NT2/D1 (cell line): ENCODE data around the gene C1GALT1.

Experiments
- DNase-seq: peaks from one replicate; pipeline ENCODE4 v3.0.0-alpha.2; 2011; ENCODE audit warnings: low read depth, low spot score
- H3K27me3 ChIP-seq: 2 replicates; pipeline ENCODE4 v1.6.0; 2011; ENCODE audit warnings: mild to moderate bottlenecking; ENCODE audit not compliant: insufficient read length, insufficient read depth
- H3K36me3 ChIP-seq: 2 replicates; pipeline ENCODE4 v1.6.1; 2011; ENCODE audit warnings: mild to moderate bottlenecking, low read length, mixed read lengths; ENCODE audit not compliant: insufficient read depth, insufficient read length
- H3K4me1 ChIP-seq: 2 replicates; pipeline ENCODE4 v1.5.1; 2011; ENCODE audit not compliant: insufficient read depth, insufficient read length
- H3K4me3 ChIP-seq: 2 replicates; pipeline ENCODE4 v1.5.1; 2011; ENCODE audit warnings: low read depth; ENCODE audit not compliant: insufficient read length
- H3K9ac ChIP-seq: 2 replicates; pipeline ENCODE4 v1.6.0; 2011; ENCODE audit warnings: low read depth; ENCODE audit not compliant: insufficient read length
- H3K9me3 ChIP-seq: 2 replicates; pipeline ENCODE4 v1.5.1; 2011; ENCODE audit warnings: mild to moderate bottlenecking, low read length; ENCODE audit not compliant: insufficient read depth
- SUZ12 ChIP-seq: IDR thresholded peaks from 2 replicates; pipeline ENCODE4 v1.6.1; 2011; ENCODE audit not compliant: insufficient read length, insufficient read depth; ENCODE audit errors: extremely low read depth
- YY1 ChIP-seq: IDR thresholded peaks from 2 replicates; pipeline ENCODE4 v1.6.1; 2011; ENCODE audit not compliant: insufficient read length, insufficient read depth
- ZNF274 ChIP-seq: IDR thresholded peaks from 2 replicates; pipeline ENCODE4 v1.6.1; 2011; ENCODE audit warnings: mild to moderate bottlenecking, low read depth, low read length

Gene C1GALT1

DNA sequence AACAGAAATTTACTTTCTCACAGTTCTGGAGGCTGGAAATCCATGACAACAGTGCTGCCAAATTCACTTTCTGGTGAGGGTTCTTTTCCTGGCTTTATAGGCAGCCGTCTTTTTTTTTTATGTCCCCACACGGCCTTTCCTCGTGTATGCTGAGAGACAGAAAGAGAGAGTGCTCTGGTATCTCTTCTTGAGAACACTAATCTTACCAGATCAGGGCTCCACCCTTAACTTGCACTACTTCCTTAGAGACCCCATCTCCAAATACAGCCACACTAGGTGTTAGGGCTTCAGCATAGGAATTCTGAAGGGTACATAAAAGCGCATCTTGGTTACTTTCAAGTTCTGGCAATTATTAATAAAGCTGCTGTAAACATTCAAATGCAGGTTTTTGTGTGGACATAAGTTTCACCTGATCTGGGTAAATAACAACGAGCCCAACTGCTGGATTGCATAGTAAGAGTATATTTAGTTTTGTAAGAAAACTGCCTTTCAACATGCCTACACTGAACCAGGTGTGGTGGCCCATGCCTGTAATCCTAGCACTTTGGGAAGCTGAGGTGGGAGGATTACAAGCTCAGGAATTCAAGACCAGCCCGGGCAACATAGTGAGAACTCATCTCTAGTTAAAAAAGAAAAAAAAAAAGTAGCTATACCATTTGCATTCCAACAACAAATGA lies 8.2 kb upstream of the C1GALT1 start:
- Histone ChIP-seq H3K9ac (no peak overlapping the region), H3K4me1 (no peaks in the 10 kb centered on the region), H3K36me3 (no peaks in the 10 kb centered on the region), H3K9me3 (peaks cover 28% of the 10 kb centered on the region; the same call in 1 of the 2 replicates), H3K4me3 (no peak overlapping the region), H3K27me3 (no peaks in the 10 kb centered on the region)
- TF ChIP-seq SUZ12: no peak
- no peak for TF ChIP-seq YY1
- no peak for TF ChIP-seq ZNF274
- no peak for DNase-seq

DNA sequence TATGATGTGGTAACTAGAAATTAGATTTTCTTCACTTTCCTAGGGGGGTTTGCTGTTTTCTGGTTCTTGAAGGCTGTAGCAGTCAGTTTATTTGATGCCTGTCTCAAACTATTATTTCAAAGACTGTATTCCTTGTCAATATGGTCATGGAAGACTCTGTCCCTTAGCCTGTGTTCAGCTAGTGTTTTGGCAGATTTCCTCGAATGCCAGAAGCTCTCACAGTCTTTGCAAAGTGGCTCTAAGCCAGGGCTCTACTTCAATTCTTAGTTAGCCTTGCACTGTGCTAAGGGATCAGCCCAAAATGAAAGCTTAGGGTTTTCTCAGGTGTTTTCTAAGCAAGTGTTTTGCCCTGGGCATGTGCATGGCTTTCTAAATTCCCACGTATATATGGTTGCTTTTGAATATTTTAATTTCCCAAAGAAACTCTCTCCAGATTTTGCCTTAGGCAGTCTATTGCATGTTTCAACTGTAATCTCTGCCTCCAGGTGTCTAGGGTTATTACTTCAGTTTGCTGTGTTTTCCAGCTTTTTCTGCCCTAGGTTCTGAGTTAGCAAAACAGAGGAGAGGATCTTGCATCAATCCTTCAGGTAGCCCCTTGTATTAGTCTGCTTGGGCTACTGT lies 7.2 kb upstream of the C1GALT1 start:
- Histone ChIP-seq H3K4me1 (no peaks in the 10 kb centered on the region), H3K9me3 (peaks cover 28% of the 10 kb centered on the region; the same call in 1 of the 2 replicates), H3K36me3 (no peaks in the 10 kb centered on the region), H3K4me3 (no peak overlapping the region), H3K27me3 (no peaks in the 10 kb centered on the region), H3K9ac (no peak overlapping the region)
- DNase-seq: no peak
- TF ChIP-seq YY1 (no peak), ZNF274 (no peak), SUZ12 (no peak)

DNA sequence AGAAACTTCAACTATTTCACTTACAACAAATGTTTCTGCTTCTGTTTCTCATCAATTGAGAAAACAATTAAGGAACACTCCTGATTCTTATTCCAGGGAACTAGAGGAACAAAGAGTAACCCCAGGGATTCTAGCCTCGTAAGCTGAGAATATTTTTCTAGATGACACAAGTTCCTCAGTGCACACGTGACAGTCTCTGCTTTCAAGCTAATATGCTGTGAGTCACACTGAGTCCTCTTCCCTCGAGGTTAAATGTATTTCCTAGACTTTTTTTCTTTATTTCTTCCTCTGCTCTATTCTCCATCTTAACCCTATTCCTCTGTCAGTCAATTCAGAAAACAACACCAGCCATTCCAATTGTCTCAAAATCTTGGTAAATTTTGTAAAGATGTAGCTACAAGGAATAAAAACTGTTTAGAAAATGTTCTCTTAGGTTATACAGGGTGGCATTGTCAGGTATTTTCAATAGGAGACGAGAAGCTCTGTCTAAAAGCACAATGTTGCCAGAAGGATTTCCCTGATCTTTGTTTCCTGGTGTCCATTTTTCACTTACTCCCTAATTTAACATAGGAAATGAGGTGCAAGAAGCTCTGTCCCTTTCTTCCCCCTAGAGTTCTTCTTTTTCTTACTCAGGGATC lies 5.8 kb upstream of the C1GALT1 start:
- H3K9ac ChIP-seq: no peak overlapping the region
- no peaks in the 10 kb centered on the region for H3K36me3 ChIP-seq
- H3K4me3 ChIP-seq: no peak overlapping the region
- no peaks in the 10 kb centered on the region for H3K4me1 ChIP-seq
- peaks cover 28% of the 10 kb centered on the region; the same call in 1 of the 2 replicates for H3K9me3 ChIP-seq
- no peaks in the 10 kb centered on the region for H3K27me3 ChIP-seq
- TF ChIP-seq SUZ12 (no peak), YY1 (no peak), ZNF274 (no peak)
- DNase-seq: peak; percentile 55

DNA sequence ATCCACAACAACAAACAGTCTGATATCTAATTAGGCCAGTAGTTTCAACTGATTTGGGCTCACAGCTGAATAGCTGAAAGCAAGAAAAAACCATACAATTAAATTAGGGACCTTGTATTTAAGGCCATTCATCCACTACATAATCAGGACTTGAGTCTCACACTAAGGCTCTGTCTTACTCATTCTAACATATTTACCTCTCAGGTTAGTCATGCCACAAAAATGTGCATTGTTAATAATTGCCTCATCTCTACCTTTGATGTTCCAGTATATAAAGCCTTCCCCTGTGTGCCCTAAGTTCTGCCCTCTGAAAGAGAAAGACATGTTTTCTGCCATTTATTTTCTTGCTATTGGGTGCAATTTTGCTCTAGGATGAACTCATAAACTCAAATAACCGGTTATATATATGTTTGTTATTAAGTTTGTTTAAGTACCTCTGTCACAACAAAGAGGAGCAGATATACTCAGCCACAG lies 5.3 kb upstream of the C1GALT1 start:
- TF ChIP-seq ZNF274: no peak
- no peak for TF ChIP-seq YY1
- TF ChIP-seq SUZ12: no peak
- DNase-seq: no peak
- Histone ChIP-seq H3K9ac (no peak overlapping the region), H3K36me3 (no peaks in the 10 kb centered on the region), H3K27me3 (no peaks in the 10 kb centered on the region), H3K4me1 (no peaks in the 10 kb centered on the region), H3K4me3 (no peak overlapping the region), H3K9me3 (peaks cover 28% of the 10 kb centered on the region; the same call in 1 of the 2 replicates)

DNA sequence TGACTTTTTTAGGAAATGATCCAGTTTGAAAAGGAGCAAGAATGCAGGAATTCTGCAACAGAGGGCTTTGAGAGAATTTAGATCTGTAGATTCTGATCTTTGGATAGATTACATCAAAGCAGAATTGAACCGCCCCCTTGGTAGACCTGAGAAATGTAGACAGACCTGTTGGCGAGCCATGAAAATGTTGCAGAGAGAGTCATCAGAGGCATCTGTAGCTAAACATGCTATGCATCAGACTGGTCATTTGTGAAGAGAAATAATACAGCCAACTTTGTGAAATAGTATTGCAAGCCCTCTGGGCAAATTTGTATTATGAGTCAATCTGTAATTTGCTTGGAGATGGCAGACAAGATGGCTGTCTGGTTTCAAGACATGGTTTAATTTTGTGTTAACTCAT lies 4.3 kb upstream of the C1GALT1 start:
- no peak for DNase-seq
- TF ChIP-seq SUZ12 (no peak), ZNF274 (no peak), YY1 (no peak)
- peaks cover 20% of the 10 kb centered on the region; the same call in 1 of the 2 replicates for H3K9me3 ChIP-seq
- no peaks in the 10 kb centered on the region for H3K27me3 ChIP-seq
- H3K4me3 ChIP-seq: no peak overlapping the region
- no peaks in the 10 kb centered on the region for H3K4me1 ChIP-seq
- H3K36me3 ChIP-seq: no peaks in the 10 kb centered on the region
- no peak overlapping the region for H3K9ac ChIP-seq

DNA sequence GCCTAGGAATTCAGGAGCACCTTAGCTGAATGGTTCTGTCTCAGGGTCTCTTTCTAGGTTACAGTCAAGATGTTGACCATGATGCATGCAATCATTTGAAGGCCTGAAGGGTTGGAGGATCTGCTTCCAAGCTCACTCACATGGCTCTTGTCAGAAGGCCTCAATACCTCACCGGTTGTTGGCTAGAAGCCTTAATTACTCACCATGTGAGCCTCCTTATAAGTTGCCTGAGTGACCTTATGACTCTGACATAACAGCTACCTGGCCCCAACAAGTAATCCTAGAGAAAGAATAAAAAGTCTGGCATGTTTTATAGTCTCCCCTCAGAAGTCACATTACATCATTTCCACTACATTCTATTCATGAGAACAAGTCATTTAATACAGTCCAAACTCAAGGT lies 3.4 kb upstream of the C1GALT1 start:
- H3K4me1 ChIP-seq: no peaks in the 10 kb centered on the region
- H3K27me3 ChIP-seq: no peaks in the 10 kb centered on the region
- no peaks in the 10 kb centered on the region for H3K36me3 ChIP-seq
- no peak overlapping the region for H3K9ac ChIP-seq
- TF ChIP-seq ZNF274 (no peak), YY1 (no peak), SUZ12 (no peak)
- peaks cover 12% of the 10 kb centered on the region; the same call in 1 of the 2 replicates for H3K9me3 ChIP-seq
- DNase-seq: no peak
- H3K4me3 ChIP-seq: no peak overlapping the region

DNA sequence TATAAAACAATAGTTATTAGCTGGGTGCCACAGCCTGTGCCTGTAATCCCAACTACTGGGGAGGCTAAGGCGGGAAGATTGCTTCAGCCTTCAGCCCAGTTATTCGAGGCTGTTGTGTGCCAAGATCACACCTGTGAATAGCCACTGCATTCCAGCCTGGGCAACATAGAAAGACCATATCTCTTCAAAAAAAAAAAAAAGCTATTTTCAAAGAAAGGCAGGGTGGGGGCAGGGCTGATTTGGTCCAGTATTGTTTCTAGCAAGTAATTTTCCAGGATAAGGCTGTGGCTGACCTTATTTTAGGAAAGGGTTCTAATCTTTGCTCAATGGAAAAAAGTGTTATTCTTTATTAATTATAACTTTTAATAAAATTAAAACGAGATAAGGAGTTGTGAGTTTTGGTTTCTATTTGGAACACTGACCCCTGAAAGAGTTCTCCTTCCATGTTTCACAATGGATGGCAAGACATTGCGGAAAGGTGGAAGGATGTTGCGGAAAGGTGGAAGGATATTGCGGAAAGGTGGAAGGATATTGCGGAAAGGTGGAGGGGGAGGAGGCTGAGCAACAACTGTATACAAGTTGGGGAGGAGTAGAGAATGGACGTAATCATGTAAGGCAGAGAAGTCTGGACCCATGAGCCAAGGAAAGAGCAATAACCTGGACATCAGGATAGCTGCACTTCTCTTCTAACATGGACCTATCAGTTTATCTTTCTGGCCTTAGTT lies 1.5 kb upstream of the C1GALT1 start:
- no peak overlapping the region for H3K4me3 ChIP-seq
- no peak overlapping the region for H3K9ac ChIP-seq
- H3K4me1 ChIP-seq: no peaks in the 10 kb centered on the region
- TF ChIP-seq SUZ12 (no peak), YY1 (no peak), ZNF274 (no peak)
- 0 out of 2 replicates have a peak, but pooled peaks cover 1% of the 10 kb centered on the region for H3K9me3 ChIP-seq
- H3K36me3 ChIP-seq: peaks cover 9% of the 10 kb centered on the region
- no peaks in the 10 kb centered on the region for H3K27me3 ChIP-seq
- DNase-seq: no peak
